ENCODE data around the gene SPATA45.
A peak's percentile ranks its signal among the peaks of the same experiment; 100 is the strongest.

Gene SPATA45

GRCh38 chr1:212828395-212828794 lies 19.1 kb downstream of the SPATA45 start:
- DNase-seq (ENCODE audit: low read depth): no peak

- DNase-seq (ENCODE audit: low read depth): no peak
Observed at GRCh38 chr1:212827831-212828278, 19.6 kb downstream of the SPATA45 start.

GRCh38 chr1:212827171-212827776 lies 20.2 kb downstream of the SPATA45 start:
- DNase-seq (ENCODE audit: low read depth): no peak

GRCh38 chr1:212825798-212826452 lies 21.5 kb downstream of the SPATA45 start:
- DNase-seq (ENCODE audit: low read depth): no peak

- no peak for DNase-seq (ENCODE audit: low read depth)
Observed at GRCh38 chr1:212824201-212824600, 23.2 kb downstream of the SPATA45 start.

GRCh38 chr1:212822956-212823355 lies 24.5 kb downstream of the SPATA45 start:
- no peak for DNase-seq (ENCODE audit: low read depth)

GRCh38 chr1:212820969-212821368 lies 26.5 kb downstream of the SPATA45 start:
- no peak for DNase-seq (ENCODE audit: low read depth)

GRCh38 chr1:212819726-212820125 lies 27.7 kb downstream of the SPATA45 start:
- no peak for DNase-seq (ENCODE audit: low read depth)

GRCh38 chr1:212816567-212817278 lies 30.7 kb downstream of the SPATA45 start:
- DNase-seq (ENCODE audit: low read depth): no peak

GRCh38 chr1:212814537-212815334 lies 32.7 kb downstream of the SPATA45 start:
- no peak for DNase-seq (ENCODE audit: low read depth)

- DNase-seq (ENCODE audit: low read depth): no peak
Observed at GRCh38 chr1:212805767-212806166, 41.7 kb downstream of the SPATA45 start.

- no peak for DNase-seq (ENCODE audit: low read depth)
Observed at GRCh38 chr1:212797681-212798080, 49.8 kb downstream of the SPATA45 start.

- DNase-seq (ENCODE audit: low read depth): no peak
Observed at GRCh38 chr1:212794561-212795014, 52.9 kb downstream of the SPATA45 start.

GRCh38 chr1:212792396-212792908 lies 55.0 kb downstream of the SPATA45 start:
- no peak for DNase-seq (ENCODE audit: low read depth)

- peak; percentile 93 for DNase-seq (ENCODE audit: low read depth)
Observed at GRCh38 chr1:212791676-212792395, 55.6 kb downstream of the SPATA45 start, which contains the start of the genes NSL1 and TATDN3. Gene NSL1 (minus strand): TSS chr1:212791777. CDS start chr1:212791763, 14 bp downstream. Gene TATDN3 (plus strand): TSS chr1:212791894. CDS start chr1:212791922, 28 bp downstream.

GRCh38 chr1:212791261-212791675 lies 56.2 kb downstream of the SPATA45 start:
- DNase-seq (ENCODE audit: low read depth): no peak

GRCh38 chr1:212785871-212786270 lies 61.6 kb downstream of the SPATA45 start:
- DNase-seq (ENCODE audit: low read depth): no peak

GRCh38 chr1:212783976-212784375 lies 63.5 kb downstream of the SPATA45 start:
- no peak for DNase-seq (ENCODE audit: low read depth)

GRCh38 chr1:212782422-212783154 lies 64.9 kb downstream of the SPATA45 start:
- DNase-seq (ENCODE audit: low read depth): no peak

- DNase-seq (ENCODE audit: low read depth): no peak
Observed at GRCh38 chr1:212781225-212781624, 66.2 kb downstream of the SPATA45 start.

All from stimulated activated CD8-positive, alpha-beta memory T cell treated with anti-CD3 and anti-CD28 coated beads, Interleukin-12 subunit alpha, Interleukin-12 subunit beta, amount 100 ng/mL, for 1 hour (primary cell).